GM13977 (cell line): ENCODE data around the gene FOXN1.

Experiments
- DNase-seq: peaks from one replicate; pipeline ENCODE4 v3.0.0; 2012; ENCODE audit warnings: low spot score
- in situ Hi-C: fragments of 300-500 bp; cut with MboI; formaldehyde crosslinking; loops from one replicate; pipeline ENCODE4 v1.12.0; 2022; ENCODE audit warnings: low sequenced_read_pairs, low pct_unique_long_range_greater_than_20kb, mixed read lengths, inconsistent platforms; ENCODE audit not compliant: unreplicated experiment
- TF ChIP-seq, protein P1 (sequence below): IDR thresholded peaks from 2 replicates; pipeline ENCODE4 v1.5.1; 2012; ENCODE audit warnings: mild to moderate bottlenecking, control low read depth; ENCODE audit not compliant: insufficient read depth; ENCODE audit errors: extremely low read depth, missing control alignments

Gene FOXN1

DNA sequence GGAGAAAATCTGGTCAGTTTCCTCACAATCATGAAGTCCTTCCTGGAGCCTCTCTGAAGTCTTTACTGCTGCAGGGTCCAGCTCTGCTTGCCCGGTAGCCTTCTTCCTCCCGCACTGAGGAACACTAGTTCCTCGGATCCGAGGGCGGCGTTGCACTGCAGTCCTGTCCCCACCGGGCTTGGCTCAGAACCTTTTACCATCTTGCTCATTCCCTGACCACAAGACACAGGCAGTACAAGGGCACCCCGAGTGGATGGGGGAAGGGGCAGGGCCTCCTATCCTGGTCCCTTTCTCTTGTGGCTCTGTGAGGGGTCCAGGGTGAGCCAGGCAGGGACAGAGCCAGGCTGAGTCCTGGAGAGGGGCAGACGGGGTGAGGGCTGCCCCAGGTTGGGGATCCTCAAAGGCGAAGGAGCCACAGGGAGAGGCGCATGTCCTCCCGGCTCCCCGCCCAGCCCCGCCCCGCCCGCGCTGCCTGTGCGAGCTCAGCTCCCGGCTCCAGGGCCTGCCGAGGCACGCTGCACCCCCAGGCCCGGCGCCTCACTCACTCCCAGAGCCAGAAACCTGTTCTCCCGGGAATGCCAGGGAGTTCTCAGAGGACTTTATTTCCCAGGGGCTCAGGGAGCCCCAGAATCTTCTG is 1.5 kb downstream of the FOXN1 start:
- in situ Hi-C loops: no loop called here
- TF ChIP-seq, protein P1, sequence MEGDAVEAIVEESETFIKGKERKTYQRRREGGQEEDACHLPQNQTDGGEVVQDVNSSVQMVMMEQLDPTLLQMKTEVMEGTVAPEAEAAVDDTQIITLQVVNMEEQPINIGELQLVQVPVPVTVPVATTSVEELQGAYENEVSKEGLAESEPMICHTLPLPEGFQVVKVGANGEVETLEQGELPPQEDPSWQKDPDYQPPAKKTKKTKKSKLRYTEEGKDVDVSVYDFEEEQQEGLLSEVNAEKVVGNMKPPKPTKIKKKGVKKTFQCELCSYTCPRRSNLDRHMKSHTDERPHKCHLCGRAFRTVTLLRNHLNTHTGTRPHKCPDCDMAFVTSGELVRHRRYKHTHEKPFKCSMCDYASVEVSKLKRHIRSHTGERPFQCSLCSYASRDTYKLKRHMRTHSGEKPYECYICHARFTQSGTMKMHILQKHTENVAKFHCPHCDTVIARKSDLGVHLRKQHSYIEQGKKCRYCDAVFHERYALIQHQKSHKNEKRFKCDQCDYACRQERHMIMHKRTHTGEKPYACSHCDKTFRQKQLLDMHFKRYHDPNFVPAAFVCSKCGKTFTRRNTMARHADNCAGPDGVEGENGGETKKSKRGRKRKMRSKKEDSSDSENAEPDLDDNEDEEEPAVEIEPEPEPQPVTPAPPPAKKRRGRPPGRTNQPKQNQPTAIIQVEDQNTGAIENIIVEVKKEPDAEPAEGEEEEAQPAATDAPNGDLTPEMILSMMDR: no peak
- no peak for DNase-seq

DNA sequence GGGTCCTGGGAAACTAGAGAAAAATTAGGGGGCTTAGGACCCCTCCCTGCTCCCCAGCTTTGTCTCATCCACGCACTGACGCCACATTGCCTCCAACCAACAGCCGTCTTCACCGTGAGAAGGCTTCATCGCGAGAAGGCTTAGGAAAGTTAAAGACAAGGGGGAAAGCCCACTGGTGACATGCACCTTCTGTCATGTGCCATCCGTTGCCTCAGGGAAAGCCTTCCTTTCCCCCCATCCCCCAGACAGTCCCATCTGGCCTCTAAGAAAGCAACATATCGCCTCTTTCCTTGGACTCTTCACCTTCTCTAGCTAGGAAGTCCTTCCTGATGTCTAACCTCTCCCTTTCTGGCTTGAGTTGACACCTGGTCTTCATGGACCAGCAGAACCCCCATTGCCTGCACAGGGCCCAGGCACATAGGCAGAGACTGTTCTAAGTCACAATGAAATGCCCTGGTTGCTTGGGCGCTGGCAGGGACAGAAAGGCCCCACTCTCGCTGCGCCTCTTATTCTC is 2.1 kb downstream of the FOXN1 start:
- TF ChIP-seq, protein P1: no peak
- no peak for DNase-seq
- in situ Hi-C loops: no loop called here

DNA sequence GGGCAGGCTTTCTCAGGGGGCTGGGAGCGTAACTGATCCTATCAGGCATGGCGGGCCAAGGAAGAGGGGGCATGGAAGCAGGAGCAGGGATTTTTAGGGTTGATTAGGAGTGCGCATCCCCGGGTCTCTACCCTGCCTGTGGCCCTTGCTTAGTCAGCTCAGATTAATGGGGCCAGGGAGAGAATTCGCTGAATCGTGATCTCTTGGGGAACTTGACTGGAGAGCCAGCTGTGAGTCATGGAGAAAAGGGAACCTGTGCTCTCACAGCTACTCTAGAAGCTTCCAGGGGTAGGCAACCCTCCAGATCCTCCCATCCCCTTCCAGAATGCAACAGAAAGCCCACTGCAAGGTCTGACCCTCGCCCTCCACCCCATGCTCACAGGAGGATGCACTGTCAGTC is 3.6 kb downstream of the FOXN1 start:
- TF ChIP-seq, protein P1: no peak
- in situ Hi-C loops: no loop called here
- DNase-seq: no peak

DNA sequence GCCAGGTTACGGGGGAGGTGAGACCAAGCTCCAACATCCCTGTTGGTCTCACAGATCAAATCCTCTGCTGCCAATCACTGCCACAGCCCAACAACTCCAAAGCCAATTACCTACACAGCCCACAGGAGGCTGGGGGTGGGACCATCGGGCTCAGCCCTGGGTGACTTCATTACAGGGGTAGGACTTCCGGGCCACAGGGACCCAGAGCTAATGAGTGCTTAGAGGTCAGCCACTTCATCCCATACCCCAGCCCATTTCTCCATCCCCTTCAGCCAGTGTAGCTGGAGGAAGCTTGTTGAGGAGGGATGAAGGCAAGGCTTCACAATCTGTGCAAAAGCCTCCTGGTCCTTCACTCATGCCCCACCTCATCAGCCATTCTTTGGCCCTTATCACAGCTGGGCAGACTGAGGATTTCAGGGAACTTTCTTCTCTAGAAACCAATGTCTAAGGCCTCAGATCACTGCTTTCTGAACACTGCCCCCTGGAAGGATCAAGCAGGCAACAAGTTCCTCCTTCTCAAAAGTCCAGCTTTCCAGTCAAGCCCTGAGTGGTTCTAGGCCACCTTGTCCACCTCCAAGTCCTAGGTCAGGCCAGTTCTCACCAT is 5.8 kb downstream of the FOXN1 start:
- no peak for DNase-seq
- TF ChIP-seq, protein P1: no peak
- in situ Hi-C loops: no loop called here

DNA sequence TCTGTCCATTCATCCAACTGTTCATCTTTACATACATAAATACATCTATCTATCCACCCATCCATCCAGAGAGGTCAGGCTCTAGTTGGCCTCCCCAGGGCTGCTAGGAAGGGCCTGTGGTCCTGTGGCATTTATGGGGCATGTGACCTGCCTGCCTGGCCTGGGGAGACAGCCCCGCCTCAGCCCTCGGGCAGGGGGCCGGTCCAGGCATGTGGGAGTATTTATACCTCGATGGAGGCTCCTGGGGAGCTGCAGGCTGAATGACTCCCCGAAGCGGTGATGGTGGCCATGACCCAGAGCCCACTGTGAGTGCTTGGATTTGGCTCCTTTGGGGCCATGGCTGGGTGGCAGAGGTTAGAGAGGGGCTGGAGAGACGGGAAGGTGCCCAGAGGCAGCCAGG is 7.3 kb downstream of the FOXN1 start:
- DNase-seq: no peak

DNA sequence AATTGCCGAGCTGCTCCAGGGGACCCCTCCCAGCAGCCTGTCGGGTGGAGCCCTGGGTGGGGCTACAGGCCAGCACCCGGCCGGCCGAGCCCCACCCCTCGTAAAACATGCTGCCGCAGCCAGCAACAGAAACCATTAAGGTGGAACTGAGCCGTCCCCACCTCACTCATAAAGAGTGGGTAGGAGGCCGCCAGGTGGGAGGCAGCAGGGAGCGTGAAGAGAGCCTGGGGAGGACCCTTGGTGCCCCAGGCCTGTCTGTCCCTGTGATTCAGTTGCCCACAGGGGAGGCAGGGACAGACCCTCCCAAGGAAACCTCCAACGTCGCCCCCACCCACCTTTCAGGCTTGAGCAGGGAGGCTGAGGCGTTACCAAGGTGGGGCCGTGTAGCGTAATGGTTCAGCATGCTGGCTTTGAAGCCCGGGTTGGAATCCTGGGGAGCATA is 8.4 kb downstream of the FOXN1 start:
- no peak for DNase-seq
- TF ChIP-seq, protein P1: no peak
- in situ Hi-C loops: no loop called here

More for the DNA sequence above, 7.3 kb downstream of the FOXN1 start:
- TF ChIP-seq, protein P1: no peak
- in situ Hi-C loops: no loop called here
